A204.1 (cell line): ENCODE measurements around the gene PLPPR2.
"Not testable (repeated sequence)": the region's sequence is repeated elsewhere in the genome, so short reads cannot be mapped to it uniquely, and the experiment has no call there.

ENCODE experiments used
- FAIRE-seq: peaks from 2 replicates; lab custom pipeline; 2012; peaks lifted over from hg19 to GRCh38; lab: Jason Lieb, UNC

PLPPR2 gene

DNA sequence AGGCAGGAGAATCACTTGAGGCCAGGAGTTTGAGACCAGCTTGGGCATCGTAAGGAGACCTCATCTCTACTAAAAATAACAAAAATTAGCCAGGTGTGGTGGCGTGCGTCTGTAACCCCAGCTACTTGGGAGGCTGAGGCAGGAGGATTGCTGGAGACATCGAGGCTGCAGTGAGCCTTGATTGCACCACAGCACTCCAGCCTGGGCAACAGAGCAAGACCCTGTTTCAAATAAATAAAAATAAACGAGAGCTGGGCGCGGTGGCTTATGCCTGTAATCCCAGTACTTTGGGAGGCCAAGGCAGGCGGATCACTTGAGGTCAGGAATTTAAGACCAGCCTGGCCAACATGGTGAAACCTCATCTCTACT, 15.1 kb upstream of the PLPPR2 start:
- FAIRE-seq, result not testable (repeated sequence)

DNA sequence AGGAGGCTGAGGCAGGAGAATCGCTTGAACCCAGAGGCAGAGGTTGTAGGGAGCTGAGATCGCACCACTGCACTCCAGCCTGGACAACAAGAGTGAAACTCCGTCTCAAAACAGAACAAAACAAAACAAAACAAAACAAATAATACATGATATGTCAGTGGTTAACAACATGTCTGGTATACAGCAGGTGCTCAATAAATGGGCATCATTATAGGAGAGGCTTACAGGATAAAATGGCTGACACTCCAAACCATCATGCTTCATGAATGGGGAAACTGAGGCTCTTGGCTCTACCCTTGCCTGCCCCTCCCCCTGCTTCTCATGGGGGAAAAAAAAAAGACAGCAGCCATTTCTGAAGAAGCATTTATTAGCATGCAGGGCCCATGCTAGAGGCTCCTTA, 12.8 kb upstream of the PLPPR2 start:
- no peak for FAIRE-seq

- no peak for FAIRE-seq
These were observed 10.0 kb upstream of the PLPPR2 start for GRCh38 chr19:11345122-11345803.

- peak; percentile 99 for FAIRE-seq
These were observed 8.9 kb upstream of the PLPPR2 start, which contains the start of the genes CCDC159 and TMEM205 for GRCh38 chr19:11346104-11346940. CCDC159 (plus strand) TSS chr19:11346519; CDS start chr19:11346607, 88 bp downstream. TMEM205 (minus strand) TSS chr19:11346268; CDS start chr19:11345619, 649 bp downstream.

DNA sequence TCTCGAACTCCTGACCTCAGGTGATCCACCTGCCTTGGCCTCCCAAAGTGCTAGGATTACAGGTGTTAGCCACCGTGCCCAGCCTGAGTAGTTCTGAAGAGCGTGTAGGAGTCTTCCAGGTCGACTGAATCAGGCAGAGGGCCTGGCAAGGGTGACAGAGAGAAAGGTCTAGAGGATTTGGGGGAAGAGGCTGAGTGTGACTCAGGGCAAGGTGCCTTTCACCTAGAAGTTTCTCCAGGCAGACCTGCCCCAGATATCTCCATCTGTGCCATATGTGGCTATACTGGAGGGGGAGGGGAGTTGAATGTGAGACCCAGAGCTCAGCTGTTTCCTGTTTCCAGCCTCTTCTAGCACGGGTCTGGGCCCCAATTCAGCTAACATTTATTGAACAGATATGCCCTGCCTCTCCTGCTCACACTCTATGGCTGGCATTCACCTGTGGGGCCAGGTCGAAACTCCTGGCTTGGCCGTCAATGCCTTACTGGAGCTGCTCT, 7.6 kb upstream of the PLPPR2 start:
- no peak for FAIRE-seq

DNA sequence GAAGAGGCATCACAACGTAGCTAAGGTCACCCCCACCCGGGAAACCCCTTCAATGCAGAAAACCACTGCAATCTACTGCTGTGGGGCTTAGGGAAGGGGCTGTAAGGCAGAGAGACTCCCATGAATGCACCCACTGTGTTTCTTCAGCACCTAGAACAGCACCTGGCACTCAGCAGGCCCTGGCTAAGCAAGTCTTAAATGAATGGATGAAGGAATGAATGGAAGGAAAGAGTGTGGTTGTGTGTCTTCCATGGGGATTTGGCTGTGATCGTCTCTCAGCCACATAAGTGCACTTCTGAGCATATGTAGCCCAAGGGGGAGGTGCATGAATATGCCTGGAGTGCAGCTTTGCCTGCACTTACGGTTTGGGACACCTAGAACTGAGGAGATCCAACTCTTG, 6.1 kb upstream of the PLPPR2 start:
- no peak for FAIRE-seq

- not testable (repeated sequence) for FAIRE-seq
These were observed 1.1 kb upstream of the PLPPR2 start for GRCh38 chr19:11354102-11354501.

GRCh38 chr19:11356074-11356397, 804 bp downstream of the PLPPR2 start:
- no peak for FAIRE-seq

GRCh38 chr19:11356676-11357550, 1.7 kb downstream of the PLPPR2 start:
- no peak for FAIRE-seq

- FAIRE-seq, result no peak
These were observed 4.2 kb downstream of the PLPPR2 start for GRCh38 chr19:11359421-11359820.

DNA sequence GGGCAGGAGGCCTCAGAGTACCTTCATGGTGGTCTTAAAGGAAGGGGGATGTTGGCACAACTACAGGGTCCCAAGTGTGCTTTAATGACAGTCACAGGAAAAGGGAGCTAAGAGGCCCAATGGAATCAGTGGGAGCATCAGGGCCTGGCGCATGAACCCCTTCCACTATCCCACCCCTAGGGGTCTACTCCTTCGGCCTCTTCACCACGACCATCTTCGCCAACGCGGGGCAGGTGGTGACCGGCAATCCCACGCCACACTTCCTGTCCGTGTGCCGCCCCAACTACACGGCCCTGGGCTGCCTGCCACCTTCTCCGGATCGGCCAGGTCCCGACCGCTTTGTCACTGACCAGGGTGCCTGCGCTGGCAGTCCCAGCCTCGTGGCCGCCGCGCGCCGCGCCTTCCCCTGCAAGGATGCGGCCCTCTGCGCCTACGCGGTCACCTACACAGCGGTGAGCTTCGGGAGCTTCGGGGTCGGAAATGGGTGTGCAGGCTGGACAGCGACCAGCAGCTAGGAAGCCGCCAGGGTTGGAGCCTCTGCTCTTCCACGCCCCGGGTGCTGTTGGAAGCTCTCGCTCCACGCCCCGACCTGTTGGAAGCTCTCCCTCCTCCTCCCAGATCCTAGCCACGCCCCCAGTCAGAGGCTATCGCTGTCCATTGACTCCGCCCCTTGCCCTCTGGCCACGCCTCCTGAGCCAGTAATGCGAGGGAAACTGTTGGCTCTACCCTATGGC, 6.0 kb downstream of the PLPPR2 start:
- FAIRE-seq, result no peak

GRCh38 chr19:11361771-11362731, 6.8 kb downstream of the PLPPR2 start:
- FAIRE-seq, result no peak

DNA sequence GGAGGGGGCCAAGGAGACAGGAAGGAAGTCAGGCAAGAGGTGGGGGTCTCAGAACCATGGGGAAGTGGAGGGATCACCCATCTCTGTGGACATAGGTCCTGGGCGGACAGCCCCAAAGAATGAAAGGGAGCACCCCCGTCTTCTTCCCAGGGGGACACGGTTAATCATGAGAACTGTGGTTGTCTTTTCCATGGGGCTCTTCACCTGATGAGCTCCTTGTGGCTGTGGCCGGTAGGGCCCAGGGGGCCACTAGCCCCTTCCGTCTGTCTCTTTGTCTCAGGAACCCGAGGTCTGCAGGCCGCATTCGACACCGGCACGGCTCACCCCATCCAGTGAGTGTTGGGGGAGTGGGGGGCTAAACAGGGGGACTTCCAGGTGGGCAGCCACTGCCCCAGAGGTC, 8.6 kb downstream of the PLPPR2 start:
- FAIRE-seq, result no peak

- FAIRE-seq, result no peak
These were observed 9.2 kb downstream of the PLPPR2 start for GRCh38 chr19:11364296-11364904.

- FAIRE-seq, result no peak
These were observed 9.7 kb downstream of the PLPPR2 start for GRCh38 chr19:11364935-11365334.

- no peak for FAIRE-seq
These were observed 10.4 kb downstream of the PLPPR2 start for GRCh38 chr19:11365557-11366117.

DNA sequence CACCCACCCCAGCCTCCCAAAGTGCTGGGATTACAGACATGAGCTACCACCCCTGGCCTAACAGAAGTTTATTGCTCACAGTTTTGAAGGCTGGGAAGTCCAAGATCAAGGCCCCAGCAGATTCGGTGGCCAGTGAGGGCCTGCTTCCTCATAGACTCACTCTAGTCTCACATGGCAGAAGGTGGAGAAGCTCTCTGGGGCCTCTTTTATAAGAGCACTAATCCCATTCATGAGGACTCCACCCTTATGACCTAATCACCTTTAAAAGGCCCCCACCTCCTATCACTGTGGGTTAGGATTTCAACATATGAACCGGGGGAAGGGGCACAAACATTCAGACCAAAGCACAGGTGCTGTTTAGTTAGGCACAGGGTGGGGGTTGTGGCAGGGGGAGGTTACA, 12.3 kb downstream of the PLPPR2 start:
- FAIRE-seq, result no peak

GRCh38 chr19:11370744-11371143, 15.5 kb downstream of the PLPPR2 start:
- no peak for FAIRE-seq

DNA sequence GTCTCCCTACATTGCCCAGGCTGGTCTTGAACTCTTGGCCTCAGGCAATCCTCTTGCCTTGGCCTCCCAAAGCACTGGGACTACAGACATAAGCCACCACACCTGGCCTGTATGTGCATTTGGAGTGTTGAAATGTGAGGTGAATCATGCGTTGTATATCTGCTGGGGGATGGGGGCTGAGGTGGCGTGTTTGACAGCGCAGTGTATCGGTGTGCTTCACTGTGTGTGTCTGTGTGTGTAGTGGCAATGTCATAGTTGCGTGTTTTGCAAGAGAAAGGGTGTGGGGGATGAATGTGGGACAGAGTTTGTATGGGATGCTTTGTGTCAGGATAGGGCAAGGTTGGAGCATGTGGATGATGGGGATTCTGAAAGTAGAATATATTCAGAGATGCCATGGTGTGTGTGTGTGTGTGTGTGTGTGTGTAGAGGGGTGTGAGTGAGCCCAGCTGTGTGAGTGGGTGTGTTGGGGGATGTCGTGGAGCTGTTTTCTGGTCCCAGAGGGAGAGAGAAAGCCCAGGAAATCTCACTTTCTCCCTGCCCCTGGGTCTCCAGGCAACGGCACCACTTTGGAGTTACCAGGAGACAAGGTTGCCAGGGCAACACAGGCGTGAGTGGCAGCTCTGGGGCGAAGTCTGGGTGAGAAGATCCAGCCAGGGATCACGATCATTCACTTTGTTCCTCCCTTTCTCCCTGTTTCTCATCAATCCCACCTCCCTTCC, 18.1 kb downstream of the PLPPR2 start:
- no peak for FAIRE-seq
